ENCODE data around the gene TOP1.

The TOP1 gene

GRCh38 chr20:41138475-41139226, 110.0 kb downstream of the TOP1 start:
- Histone ChIP-seq H3K4me1 (ENCODE audit: insufficient read depth, low read length) (peaks cover 30% of the 10 kb centered on the region), H3K4me3 (ENCODE audit: low read length) (peak overlapping the region; percentile 79), H3K9me3 (ENCODE audit: insufficient read depth, low read depth, low read length) (no peaks in the 10 kb centered on the region), H3K9ac (ENCODE audit: low read depth, low read length) (peak overlapping the region; percentile 89), H3K27me3 (ENCODE audit: insufficient read depth, low read length) (peaks cover 10% of the 10 kb centered on the region; the same call in 1 of the 2 replicates), H3K27ac (ENCODE audit: low read length) (peak overlapping the region; percentile 1), H3K36me3 (ENCODE audit: insufficient read depth, low read depth, low read length) (peaks cover 19% of the 10 kb centered on the region; the same call in 1 of the 2 replicates)

- Histone ChIP-seq H3K9ac (ENCODE audit: low read depth, low read length) (peak overlapping the region; percentile 89; the same call in 1 of the 2 replicates), H3K27me3 (ENCODE audit: insufficient read depth, low read length) (peaks cover 10% of the 10 kb centered on the region; the same call in 1 of the 2 replicates), H3K4me3 (ENCODE audit: low read length) (peak overlapping the region; percentile 79), H3K27ac (ENCODE audit: low read length) (no peak overlapping the region), H3K9me3 (ENCODE audit: insufficient read depth, low read depth, low read length) (no peaks in the 10 kb centered on the region), H3K4me1 (ENCODE audit: insufficient read depth, low read length) (peaks cover 30% of the 10 kb centered on the region), H3K36me3 (ENCODE audit: insufficient read depth, low read depth, low read length) (peaks cover 27% of the 10 kb centered on the region; the same call in 1 of the 2 replicates)
These were observed 110.8 kb downstream of the TOP1 start for GRCh38 chr20:41139227-41140093.

GRCh38 chr20:41140226-41141133, 111.9 kb downstream of the TOP1 start:
- Histone ChIP-seq H3K9me3 (ENCODE audit: insufficient read depth, low read depth, low read length) (no peaks in the 10 kb centered on the region), H3K36me3 (ENCODE audit: insufficient read depth, low read depth, low read length) (peaks cover 28% of the 10 kb centered on the region; the same call in 1 of the 2 replicates), H3K4me1 (ENCODE audit: insufficient read depth, low read length) (peaks cover 28% of the 10 kb centered on the region), H3K9ac (ENCODE audit: low read depth, low read length) (peak overlapping the region; percentile 89; the same call in 1 of the 2 replicates), H3K27ac (ENCODE audit: low read length) (no peak overlapping the region), H3K27me3 (ENCODE audit: insufficient read depth, low read length) (peaks cover 10% of the 10 kb centered on the region; the same call in 1 of the 2 replicates), H3K4me3 (ENCODE audit: low read length) (peak overlapping the region; percentile 79; the same call in 1 of the 2 replicates)

DNA sequence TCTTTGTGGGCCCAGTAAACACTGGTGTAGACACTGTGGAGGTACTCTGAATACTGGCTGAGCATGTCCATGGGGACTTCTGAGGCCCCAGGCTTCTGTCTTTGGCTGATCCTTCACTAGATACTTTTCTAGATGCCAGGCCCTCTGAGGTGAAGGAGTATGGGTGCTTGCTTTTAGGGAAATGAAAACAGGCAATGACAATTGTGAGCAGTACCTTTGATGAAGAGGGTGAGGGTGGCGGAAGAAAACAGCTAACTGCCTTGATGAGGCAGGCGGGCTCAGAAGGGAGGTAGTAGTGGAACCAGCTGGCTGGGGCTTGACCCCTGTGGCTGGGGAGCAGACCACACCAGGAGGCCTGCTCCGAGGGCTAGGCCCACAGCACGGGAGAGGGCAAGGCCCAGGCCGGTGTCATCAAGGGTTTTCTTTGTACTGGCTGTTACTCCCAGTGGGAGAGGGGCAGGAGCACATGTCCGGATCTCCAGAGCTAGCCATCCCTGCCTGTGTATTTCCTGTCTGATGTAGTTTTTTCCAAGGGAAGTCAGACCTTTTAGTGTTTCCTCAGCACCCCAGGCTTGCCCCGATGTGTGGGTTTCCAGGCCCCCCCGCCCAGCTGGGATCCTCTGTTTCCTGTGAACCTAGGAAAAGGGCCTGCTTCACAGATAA, 112.7 kb downstream of the TOP1 start:
- H3K4me3 ChIP-seq (ENCODE audit: low read length), result peak overlapping the region; percentile 79; the same call in 1 of the 2 replicates
- H3K36me3 ChIP-seq (ENCODE audit: insufficient read depth, low read depth, low read length), result peaks cover 28% of the 10 kb centered on the region; the same call in 1 of the 2 replicates
- peaks cover 2% of the 10 kb centered on the region; the same call in 1 of the 2 replicates for H3K27me3 ChIP-seq (ENCODE audit: insufficient read depth, low read length)
- H3K9me3 ChIP-seq (ENCODE audit: insufficient read depth, low read depth, low read length), result no peaks in the 10 kb centered on the region
- peaks cover 25% of the 10 kb centered on the region for H3K4me1 ChIP-seq (ENCODE audit: insufficient read depth, low read length)
- peak overlapping the region; percentile 45; the same call in 1 of the 2 replicates for H3K9ac ChIP-seq (ENCODE audit: low read depth, low read length)
- H3K27ac ChIP-seq (ENCODE audit: low read length), result no peak overlapping the region

GRCh38 chr20:41142245-41142644, 113.6 kb downstream of the TOP1 start:
- no peak overlapping the region for H3K4me3 ChIP-seq (ENCODE audit: low read length)

DNA sequence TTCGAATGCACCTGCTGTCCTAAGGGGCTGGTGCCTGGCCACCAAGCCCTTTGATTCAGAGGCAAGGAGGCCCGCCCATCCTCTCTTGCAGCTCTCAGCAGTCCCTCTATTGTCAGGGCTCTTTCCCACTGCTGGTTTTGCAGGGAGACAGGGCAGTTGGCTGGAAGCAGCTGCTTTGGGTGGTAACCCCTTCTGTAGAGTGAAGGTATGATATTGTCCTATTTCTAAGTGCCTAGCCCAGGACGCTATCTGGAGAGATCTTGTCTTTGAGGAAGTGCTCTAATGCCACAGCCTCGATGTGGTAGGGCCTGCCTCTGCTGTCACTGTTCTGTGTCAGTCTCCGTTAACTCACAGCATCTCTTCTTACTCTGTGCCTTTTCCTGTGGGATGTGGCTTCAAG, 114.3 kb downstream of the TOP1 start:
- no peak overlapping the region for H3K9ac ChIP-seq (ENCODE audit: low read depth, low read length)
- peaks cover 31% of the 10 kb centered on the region; the same call in 1 of the 2 replicates for H3K36me3 ChIP-seq (ENCODE audit: insufficient read depth, low read depth, low read length)
- H3K4me1 ChIP-seq (ENCODE audit: insufficient read depth, low read length), result peaks cover 25% of the 10 kb centered on the region
- no peaks in the 10 kb centered on the region for H3K9me3 ChIP-seq (ENCODE audit: insufficient read depth, low read depth, low read length)
- H3K4me3 ChIP-seq (ENCODE audit: low read length), result no peak overlapping the region
- no peaks in the 10 kb centered on the region for H3K27me3 ChIP-seq (ENCODE audit: insufficient read depth, low read length)
- H3K27ac ChIP-seq (ENCODE audit: low read length), result no peak overlapping the region

More at GRCh38 chr20:41142245-41142644, 113.6 kb downstream of the TOP1 start:
- H3K27me3 ChIP-seq (ENCODE audit: insufficient read depth, low read length), result no peaks in the 10 kb centered on the region
- no peak overlapping the region for H3K9ac ChIP-seq (ENCODE audit: low read depth, low read length)
- peaks cover 31% of the 10 kb centered on the region; the same call in 1 of the 2 replicates for H3K36me3 ChIP-seq (ENCODE audit: insufficient read depth, low read depth, low read length)
- peaks cover 25% of the 10 kb centered on the region for H3K4me1 ChIP-seq (ENCODE audit: insufficient read depth, low read length)
- H3K9me3 ChIP-seq (ENCODE audit: insufficient read depth, low read depth, low read length), result no peaks in the 10 kb centered on the region
- H3K27ac ChIP-seq (ENCODE audit: low read length), result no peak overlapping the region

- Histone ChIP-seq H3K27ac (ENCODE audit: low read length) (no peak overlapping the region), H3K4me1 (ENCODE audit: insufficient read depth, low read length) (peaks cover 25% of the 10 kb centered on the region), H3K9ac (ENCODE audit: low read depth, low read length) (no peak overlapping the region), H3K4me3 (ENCODE audit: low read length) (no peak overlapping the region), H3K9me3 (ENCODE audit: insufficient read depth, low read depth, low read length) (no peaks in the 10 kb centered on the region), H3K27me3 (ENCODE audit: insufficient read depth, low read length) (no peaks in the 10 kb centered on the region), H3K36me3 (ENCODE audit: insufficient read depth, low read depth, low read length) (peaks cover 32% of the 10 kb centered on the region)
These were observed 114.7 kb downstream of the TOP1 start for GRCh38 chr20:41143354-41143753.

GRCh38 chr20:41145317-41145716, 116.7 kb downstream of the TOP1 start:
- Histone ChIP-seq H3K27me3 (ENCODE audit: insufficient read depth, low read length) (no peaks in the 10 kb centered on the region), H3K9ac (ENCODE audit: low read depth, low read length) (no peak overlapping the region), H3K27ac (ENCODE audit: low read length) (no peak overlapping the region), H3K36me3 (ENCODE audit: insufficient read depth, low read depth, low read length) (peaks cover 26% of the 10 kb centered on the region), H3K4me1 (ENCODE audit: insufficient read depth, low read length) (peaks cover 9% of the 10 kb centered on the region; the same call in 1 of the 2 replicates), H3K4me3 (ENCODE audit: low read length) (no peak overlapping the region), H3K9me3 (ENCODE audit: insufficient read depth, low read depth, low read length) (no peaks in the 10 kb centered on the region)

- Histone ChIP-seq H3K9ac (ENCODE audit: low read depth, low read length) (no peak overlapping the region), H3K27me3 (ENCODE audit: insufficient read depth, low read length) (no peaks in the 10 kb centered on the region), H3K27ac (ENCODE audit: low read length) (no peak overlapping the region), H3K36me3 (ENCODE audit: insufficient read depth, low read depth, low read length) (peaks cover 22% of the 10 kb centered on the region), H3K9me3 (ENCODE audit: insufficient read depth, low read depth, low read length) (no peaks in the 10 kb centered on the region), H3K4me3 (ENCODE audit: low read length) (no peak overlapping the region), H3K4me1 (ENCODE audit: insufficient read depth, low read length) (peaks cover 3% of the 10 kb centered on the region; the same call in 1 of the 2 replicates)
These were observed 117.4 kb downstream of the TOP1 start for GRCh38 chr20:41145821-41146620.

- H3K27ac ChIP-seq (ENCODE audit: low read length), result no peak overlapping the region
- H3K9ac ChIP-seq (ENCODE audit: low read depth, low read length), result no peak overlapping the region
- H3K4me3 ChIP-seq (ENCODE audit: low read length), result no peak overlapping the region
- H3K4me1 ChIP-seq (ENCODE audit: insufficient read depth, low read length), result peaks cover 9% of the 10 kb centered on the region
- H3K27me3 ChIP-seq (ENCODE audit: insufficient read depth, low read length), result no peaks in the 10 kb centered on the region
- peaks cover 22% of the 10 kb centered on the region for H3K36me3 ChIP-seq (ENCODE audit: insufficient read depth, low read depth, low read length)
- H3K9me3 ChIP-seq (ENCODE audit: insufficient read depth, low read depth, low read length), result no peaks in the 10 kb centered on the region
These were observed 119.2 kb downstream of the TOP1 start for GRCh38 chr20:41147767-41148191.

All from iPS-20b (cell line).